IMR-90 (cell line): ENCODE data around the gene CREB1. TPM values are rescaled to one million over a fixed set of nuclear protein-coding genes. Genes with fewer than 3 reads are reported as not detected.
A peak's percentile ranks its signal among the peaks of the same experiment; 100 is the strongest.

ENCODE experiments used
- ATAC-seq: fragments of 200-7000 bp; cut with Tn5 transposase; 2 replicates; pipeline ENCODE4 v1.9.1; 2020; ENCODE audit warnings: low read depth, mild to moderate bottlenecking, moderate library complexity
- BruUV-seq: library from RNA; stranded (reverse); fragments of 400-500 nt; replicated peaks from 2 replicates; lab custom pipeline; 2021; lab: Mats Ljungman, UMichigan
- CTCF ChIA-PET: fragments of 300-600 bp; formaldehyde crosslinking; extraction: SDS; loops from one replicate; lab custom pipeline; 2021; ENCODE audit warnings: antibody characterized with exemption; lab: Yijun Ruan, JAX
- POLR2A ChIA-PET: fragments of 300-600 bp; sonication (Branson Sonifier 250); formaldehyde crosslinking; loops from one replicate; lab custom pipeline; 2022; ENCODE audit warnings: antibody characterized with exemption; ENCODE audit not compliant: unreplicated experiment; lab: Charles Lee
- DNase-seq: peaks from one replicate; pipeline ENCODE4 v3.0.0; 2013
- H2AFZ ChIP-seq: replicated peaks from 2 replicates; pipeline ENCODE3; 2013; ENCODE audit warnings: low read length, mild to moderate bottlenecking; ENCODE audit not compliant: poor library complexity
- H2AK5ac ChIP-seq: 2 replicates; pipeline ENCODE4 v1.6.1; 2013; ENCODE audit warnings: low read depth, low read length, inconsistent platforms
- H2AK9ac ChIP-seq: replicated peaks from 2 replicates; pipeline ENCODE3; 2013; ENCODE audit warnings: mild to moderate bottlenecking, low read depth, low read length, moderate library complexity; ENCODE audit not compliant: poor library complexity
- H2BK120ac ChIP-seq: 2 replicates; pipeline ENCODE4 v1.6.1; 2013; ENCODE audit warnings: low read depth, low read length, inconsistent platforms
- H2BK15ac ChIP-seq: 3 replicates; pipeline ENCODE4 v1.6.1; 2013; ENCODE audit warnings: low read depth, low read length, inconsistent platforms
- H2BK20ac ChIP-seq: 2 replicates; pipeline ENCODE4 v1.6.1; 2013; ENCODE audit warnings: low read depth, mild to moderate bottlenecking, inconsistent platforms, low read length, moderate library complexity
- H2BK5ac ChIP-seq: 2 replicates; pipeline ENCODE4 v1.6.1; 2013; ENCODE audit warnings: mild to moderate bottlenecking, low read depth, low read length, inconsistent platforms; ENCODE audit not compliant: poor library complexity, severe bottlenecking
- H3K14ac ChIP-seq: replicated peaks from 2 replicates; pipeline ENCODE4 v1.6.1; 2013; ENCODE audit warnings: low read depth, low read length, inconsistent platforms
- H3K18ac ChIP-seq: 2 replicates; pipeline ENCODE4 v1.6.1; 2013; ENCODE audit warnings: low read depth, low read length, control low read depth
- H3K23ac ChIP-seq: 2 replicates; pipeline ENCODE4 v1.6.1; 2013; ENCODE audit warnings: low read depth, low read length, inconsistent platforms
- H3K27ac ChIP-seq: 2 replicates; pipeline ENCODE4 v1.5.1; 2013; ENCODE audit warnings: mild to moderate bottlenecking, control low read depth, low read length; ENCODE audit not compliant: insufficient read depth
- H3K27me3 ChIP-seq: 2 replicates; pipeline ENCODE4 v1.6.1; 2013; ENCODE audit warnings: low read length; ENCODE audit not compliant: control insufficient read depth, insufficient read depth
- H3K36me3 ChIP-seq: 2 replicates; pipeline ENCODE4 v1.6.1; 2013; ENCODE audit warnings: low read length, mixed read lengths; ENCODE audit not compliant: control insufficient read depth, insufficient read depth
- H3K4ac ChIP-seq: 2 replicates; pipeline ENCODE4 v1.6.1; 2013; ENCODE audit warnings: low read depth, low read length, inconsistent platforms
- H3K4me1 ChIP-seq: 2 replicates; pipeline ENCODE4 v1.6.1; 2013; ENCODE audit warnings: low read length, mixed read lengths; ENCODE audit not compliant: control insufficient read depth, insufficient read depth
- H3K4me2 ChIP-seq: 2 replicates; pipeline ENCODE4 v1.6.1; 2013; ENCODE audit warnings: low read depth, mild to moderate bottlenecking, control low read depth, low read length, moderate library complexity
- H3K4me3 ChIP-seq: 2 replicates; pipeline ENCODE4 v1.5.1; 2013; ENCODE audit warnings: low read depth, mild to moderate bottlenecking, control low read depth, low read length, moderate library complexity; ENCODE audit not compliant: insufficient read depth
- H3K56ac ChIP-seq: 2 replicates; pipeline ENCODE4 v1.6.1; 2013; ENCODE audit warnings: low read length, inconsistent platforms; ENCODE audit not compliant: insufficient read depth; ENCODE audit errors: extremely low read depth
- H3K79me1 ChIP-seq, 2 experiments: 2 replicates each; pipeline ENCODE4 v1.6.1; 2013; ENCODE audit warnings: low read length in 2 of 2, inconsistent platforms in 1 of 2, low read depth in 1 of 2
- H3K9ac ChIP-seq: 2 replicates; pipeline ENCODE4 v1.6.1; 2013; ENCODE audit warnings: low read depth, low read length, control low read depth
- H3K9me1 ChIP-seq: 2 replicates; pipeline ENCODE4 v1.6.1; 2013; ENCODE audit warnings: low read length, inconsistent platforms; ENCODE audit not compliant: insufficient read depth
- H3K9me3 ChIP-seq: 2 replicates; pipeline ENCODE4 v1.6.1; 2013; ENCODE audit warnings: low read length; ENCODE audit not compliant: control insufficient read depth, insufficient read depth
- H4K20me1 ChIP-seq: 2 replicates; pipeline ENCODE4 v1.6.1; 2013; ENCODE audit warnings: low read length, inconsistent platforms; ENCODE audit not compliant: insufficient read depth
- H4K5ac ChIP-seq: 2 replicates; pipeline ENCODE4 v1.6.1; 2013; ENCODE audit warnings: mild to moderate bottlenecking, low read depth, low read length, control low read depth
- H4K8ac ChIP-seq, 2 experiments: 2 replicates each; pipeline ENCODE4 v1.6.1; 2013; ENCODE audit warnings: low read depth in 2 of 2, low read length in 2 of 2, control low read depth in 1 of 2, inconsistent platforms in 1 of 2
- H4K91ac ChIP-seq: 2 replicates; pipeline ENCODE4 v1.6.1; 2013; ENCODE audit warnings: low read depth, low read length, inconsistent platforms; ENCODE audit not compliant: insufficient read depth
- BHLHE40 ChIP-seq: fragments of 150-350 bp; IDR thresholded peaks from 2 replicates; pipeline ENCODE4 v1.6.1; 2016; ENCODE audit warnings: mild to moderate bottlenecking, low read depth, low read length
- CEBPB ChIP-seq: IDR thresholded peaks from 2 replicates; pipeline ENCODE4 v1.6.1; 2012; ENCODE audit warnings: low read depth, low read length, improper control_type of control experiment
- CHD1 ChIP-seq: IDR thresholded peaks from 2 replicates; pipeline ENCODE4 v1.6.1; 2012; ENCODE audit warnings: low read depth, low read length, improper control_type of control experiment
- CTCF ChIP-seq: conservative IDR thresholded peaks from 2 replicates; pipeline ENCODE4 v1.5.1; 2012; ENCODE audit warnings: mild to moderate bottlenecking, low read depth, low read length, improper control_type of control experiment
- FOS ChIP-seq: fragments of 150-350 bp; IDR thresholded peaks from 2 replicates; pipeline ENCODE4 v1.6.1; 2016; ENCODE audit warnings: low read depth, low read length
- MAFK ChIP-seq: IDR thresholded peaks from 2 replicates; pipeline ENCODE4 v1.6.1; 2012; ENCODE audit warnings: low read depth, low read length, improper control_type of control experiment
- MAZ ChIP-seq: IDR thresholded peaks from 2 replicates; pipeline ENCODE4 v1.6.1; 2012; ENCODE audit warnings: low read depth, mild to moderate bottlenecking, low read length, improper control_type of control experiment, moderate library complexity, borderline replicate concordance
- MXI1 ChIP-seq: IDR thresholded peaks from 2 replicates; pipeline ENCODE4 v1.6.1; 2012; ENCODE audit warnings: low read depth, mild to moderate bottlenecking, low read length, moderate library complexity, borderline replicate concordance
- NFE2L2 ChIP-seq: fragments of 150-350 bp; IDR thresholded peaks from 2 replicates; pipeline ENCODE4 v1.6.1; 2016; ENCODE audit warnings: low read depth, mild to moderate bottlenecking, low read length
- POLR2A ChIP-seq: IDR thresholded peaks from 2 replicates; pipeline ENCODE4 v1.6.1; 2012; ENCODE audit warnings: mild to moderate bottlenecking, low read depth, low read length
- SMC3 ChIP-seq: fragments of 150-350 bp; IDR thresholded peaks from 2 replicates; pipeline ENCODE4 v1.6.1; 2016; ENCODE audit warnings: low read depth, mild to moderate bottlenecking, antibody characterized with exemption, low read length, moderate library complexity
- WGBS, 2 experiments: methylation state at CpG; one replicate each; pipeline versions ENCODE4 v1.1.5 to v1.1.7; 2013; ENCODE audit warnings: missing lambda C conversion rate in 2 of 2; ENCODE audit not compliant: insufficient read length in 1 of 2; ENCODE audit errors: extremely low coverage in 2 of 2; 5-methylcytosine and 5-hydroxymethylcytosine counted together
- dilution Hi-C: fragments of 300-500 bp; cut with HindIII; formaldehyde crosslinking; loops from one replicate; pipeline ENCODE4 v1.14.3; 2018; ENCODE audit warnings: low sequenced_read_pairs; ENCODE audit not compliant: unreplicated experiment
- in situ Hi-C: fragments of 300-500 bp; cut with MboI; formaldehyde crosslinking; loops from 3 replicates; pipeline ENCODE4 v1.14.3; 2019; ENCODE audit warnings: low sequenced_read_pairs, inconsistent platforms, mixed read lengths
- intact Hi-C: fragments of 100-400 bp; cut with micrococcal nuclease; formaldehyde crosslinking; loops from 2 replicates; pipeline ENCODE4 v1.10.0; 2022
- polyA plus RNA-seq, 3 experiments: library from polyadenylated mRNA; depleted of rRNA; stranded (reverse); fragments of >200 nt; gene quantifications; 2 replicates each; pipeline ENCODE4 v1.2.3, GENCODE V29; 2012; ENCODE audit warnings: low replicate concordance in 1 of 3
- total RNA-seq: library from RNA; depleted of rRNA; stranded (reverse); fragments of >200 nt; gene quantifications from 2 replicates; pipeline ENCODE4 v1.2.3, GENCODE V29; 2012
- TF ChIP-seq, protein P1 (sequence below): fragments of 150-350 bp; IDR thresholded peaks from 2 replicates; pipeline ENCODE4 v1.6.1; 2016; ENCODE audit warnings: low read depth, mild to moderate bottlenecking, low read length, moderate library complexity, borderline replicate concordance

The CREB1 gene
- total and polyA plus RNA-seq, 2 of the 4 experiments (the other 2 are of a cell fraction) = 22.4 to 94.5 TPM

DNA sequence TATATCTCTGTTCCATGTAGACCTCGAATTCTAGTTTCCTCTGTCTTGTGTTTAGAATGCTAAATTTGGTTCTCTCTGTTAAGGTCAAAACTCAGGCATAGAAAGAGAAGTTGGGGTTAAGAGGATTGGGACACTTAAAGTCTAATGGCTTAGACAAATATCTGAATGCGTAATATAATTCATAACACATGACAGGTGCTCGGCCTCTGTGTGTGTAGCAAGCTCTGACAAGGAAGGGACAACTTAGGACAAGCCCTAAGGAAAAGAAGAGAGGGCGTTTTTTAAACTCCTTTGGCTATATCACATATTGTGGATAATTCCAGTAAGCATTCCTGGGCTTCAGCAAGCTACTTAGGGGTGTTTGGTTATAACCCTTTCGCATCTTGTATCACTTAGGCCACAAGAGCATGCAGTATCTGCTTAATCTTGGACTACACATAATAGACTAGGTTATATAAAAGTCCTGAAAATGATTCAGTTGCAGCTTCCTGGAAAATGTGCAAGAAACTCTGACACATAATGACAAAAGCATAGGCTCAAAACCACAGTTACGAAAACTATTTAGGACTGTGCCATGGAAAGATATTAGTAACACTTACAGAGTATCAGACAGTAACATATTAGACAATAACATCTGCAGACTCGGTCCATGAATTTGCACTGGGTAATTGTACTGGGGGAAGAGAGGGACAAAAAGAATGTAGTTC lies 16.1 kb upstream of the CREB1 start:
- no peak overlapping the region for H2AK9ac ChIP-seq
- H3K79me1 ChIP-seq = no peaks in the 10 kb centered on the region
- H3K27ac ChIP-seq = peak overlapping the region; percentile 95
- H4K5ac ChIP-seq = peak overlapping the region; percentile 81
- WGBS, 2 experiments = no CpG with 5 or more reads among the region's 7 CpGs
- H3K4ac ChIP-seq = peak overlapping the region; percentile 21
- ChIA-PET POLR2A (interaction anchor here (0.5 to 1.0 kb wide), 2 partner anchors 9 to 30 kb away, joined by 3 to 4 read pairs; no protein-coding TSS in a partner anchor), CTCF (no interaction called here)
- H2BK20ac ChIP-seq = peak overlapping the region; percentile 79
- intact Hi-C loops (loop anchor here (1.0 to 2.0 kb wide), 2 partner anchors 7 to 15 kb away; partner anchors contain the start of gene CREB1), in situ Hi-C loops (no loop called here), dilution Hi-C loops (no loop called here)
- peaks cover 10% of the 10 kb centered on the region for H3K4me1 ChIP-seq
- TF ChIP-seq CEBPB (peak; percentile 79), MAZ (no peak), MXI1 (no peak), BHLHE40 (peak; percentile 27; the same call in 1 of the 2 replicates), FOS (peak; percentile 70), POLR2A (no peak), MAFK (no peak; the same call in 1 of the 2 replicates), CTCF (no peak), NFE2L2 (peak; percentile 2; the same call in 1 of the 2 replicates), SMC3 (no peak), CHD1 (no peak)
- TF ChIP-seq, protein P1, sequence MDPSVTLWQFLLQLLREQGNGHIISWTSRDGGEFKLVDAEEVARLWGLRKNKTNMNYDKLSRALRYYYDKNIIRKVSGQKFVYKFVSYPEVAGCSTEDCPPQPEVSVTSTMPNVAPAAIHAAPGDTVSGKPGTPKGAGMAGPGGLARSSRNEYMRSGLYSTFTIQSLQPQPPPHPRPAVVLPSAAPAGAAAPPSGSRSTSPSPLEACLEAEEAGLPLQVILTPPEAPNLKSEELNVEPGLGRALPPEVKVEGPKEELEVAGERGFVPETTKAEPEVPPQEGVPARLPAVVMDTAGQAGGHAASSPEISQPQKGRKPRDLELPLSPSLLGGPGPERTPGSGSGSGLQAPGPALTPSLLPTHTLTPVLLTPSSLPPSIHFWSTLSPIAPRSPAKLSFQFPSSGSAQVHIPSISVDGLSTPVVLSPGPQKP = no peak
- peak overlapping the region; percentile 91 for H3K18ac ChIP-seq
- no peaks in the 10 kb centered on the region for H4K20me1 ChIP-seq
- ATAC-seq (peak; percentile 93), DNase-seq (peak; percentile 96)
- H2BK5ac ChIP-seq = peak overlapping the region; percentile 92
- peak overlapping the region; percentile 8; the same call in 1 of the 2 replicates for H4K91ac ChIP-seq
- H3K4me2 ChIP-seq = peak overlapping the region; percentile 78
- H3K9me3 ChIP-seq = no peaks in the 10 kb centered on the region; the same call in 1 of the 2 replicates
- no peaks in the 10 kb centered on the region for H3K9me1 ChIP-seq
- peak overlapping the region; percentile 8; the same call in 1 of the 2 replicates for H3K14ac ChIP-seq
- no peak overlapping the region for H2AFZ ChIP-seq
- H3K23ac ChIP-seq = peak overlapping the region; percentile 1; the same call in 1 of the 2 replicates
- no peaks in the 10 kb centered on the region for H3K36me3 ChIP-seq
- peak overlapping the region; percentile 17; the same call in 2 of the 3 replicates for H2BK15ac ChIP-seq
- peak overlapping the region; percentile 33 for H3K56ac ChIP-seq
- peak overlapping the region; percentile 48 to 68 for H4K8ac ChIP-seq
- H2AK5ac ChIP-seq = no peak overlapping the region; the same call in 1 of the 2 replicates
- no TSS peak for BruUV-seq
- no peak overlapping the region for H3K4me3 ChIP-seq
- H3K27me3 ChIP-seq = no peaks in the 10 kb centered on the region
- H3K9ac ChIP-seq = peak overlapping the region; percentile 54
- peak overlapping the region; percentile 72 for H2BK120ac ChIP-seq
